ENCODE measurements around the gene GRB10.

DNA sequence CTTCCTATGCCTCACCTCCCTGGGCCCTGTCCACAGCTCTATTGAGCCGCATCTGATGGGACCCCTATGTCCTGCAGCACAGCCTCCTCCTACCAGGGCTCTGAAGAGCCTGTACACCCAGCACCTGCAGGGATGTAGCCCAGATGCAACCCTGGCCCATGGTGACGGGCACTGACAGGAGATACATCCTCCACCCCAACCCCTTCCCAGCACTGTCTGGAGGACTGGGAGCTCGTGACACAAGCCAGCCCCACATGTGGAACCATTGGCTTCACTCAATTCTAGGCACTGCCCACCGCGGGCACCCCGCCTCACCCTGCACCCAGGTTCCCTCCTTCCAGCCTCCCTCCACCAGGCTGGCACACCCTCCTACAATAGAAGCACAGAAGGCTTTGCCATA, 2.6 kb upstream of the GRB10 start:
- TF ChIP-seq, protein P1, sequence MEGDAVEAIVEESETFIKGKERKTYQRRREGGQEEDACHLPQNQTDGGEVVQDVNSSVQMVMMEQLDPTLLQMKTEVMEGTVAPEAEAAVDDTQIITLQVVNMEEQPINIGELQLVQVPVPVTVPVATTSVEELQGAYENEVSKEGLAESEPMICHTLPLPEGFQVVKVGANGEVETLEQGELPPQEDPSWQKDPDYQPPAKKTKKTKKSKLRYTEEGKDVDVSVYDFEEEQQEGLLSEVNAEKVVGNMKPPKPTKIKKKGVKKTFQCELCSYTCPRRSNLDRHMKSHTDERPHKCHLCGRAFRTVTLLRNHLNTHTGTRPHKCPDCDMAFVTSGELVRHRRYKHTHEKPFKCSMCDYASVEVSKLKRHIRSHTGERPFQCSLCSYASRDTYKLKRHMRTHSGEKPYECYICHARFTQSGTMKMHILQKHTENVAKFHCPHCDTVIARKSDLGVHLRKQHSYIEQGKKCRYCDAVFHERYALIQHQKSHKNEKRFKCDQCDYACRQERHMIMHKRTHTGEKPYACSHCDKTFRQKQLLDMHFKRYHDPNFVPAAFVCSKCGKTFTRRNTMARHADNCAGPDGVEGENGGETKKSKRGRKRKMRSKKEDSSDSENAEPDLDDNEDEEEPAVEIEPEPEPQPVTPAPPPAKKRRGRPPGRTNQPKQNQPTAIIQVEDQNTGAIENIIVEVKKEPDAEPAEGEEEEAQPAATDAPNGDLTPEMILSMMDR (IDR thresholded peaks at IDR 0.05): no peak
- no peak for TF ChIP-seq POLR2A (IDR thresholded peaks at IDR 0.05)

All from testis (tissue), 2 donors.